ENCODE data around the gene TBX20. TPM values are rescaled to one million over a fixed set of nuclear protein-coding genes. Genes with fewer than 3 reads are reported as not detected.
A peak's percentile ranks its signal among the peaks of the same experiment; 100 is the strongest.
"Not testable (repeated sequence)": the region's sequence is repeated elsewhere in the genome, so short reads cannot be mapped to it uniquely, and the experiment has no call there.

Gene TBX20
- polyA plus RNA-seq, 1 donor, result not detected

GRCh38 chr7:35220176-35220575, 33.7 kb downstream of the TBX20 start:
- not testable (repeated sequence) for DNase-seq

- not testable (repeated sequence) for DNase-seq
These were observed 37.9 kb downstream of the TBX20 start for GRCh38 chr7:35216033-35216432.

GRCh38 chr7:35215063-35215462, 38.8 kb downstream of the TBX20 start:
- not testable (repeated sequence) for DNase-seq

GRCh38 chr7:35206924-35207323, 47.0 kb downstream of the TBX20 start:
- DNase-seq, result not testable (repeated sequence)

GRCh38 chr7:35204850-35205249, 49.0 kb downstream of the TBX20 start:
- DNase-seq, result not testable (repeated sequence)

GRCh38 chr7:35204031-35204430, 49.9 kb downstream of the TBX20 start:
- DNase-seq, result not testable (repeated sequence)

GRCh38 chr7:35202353-35202752, 51.5 kb downstream of the TBX20 start:
- not testable (repeated sequence) for DNase-seq

- not testable (repeated sequence) for DNase-seq
These were observed 53.7 kb downstream of the TBX20 start for GRCh38 chr7:35200170-35200569.

GRCh38 chr7:35198370-35199140, 55.3 kb downstream of the TBX20 start:
- not testable (repeated sequence) for DNase-seq

GRCh38 chr7:35191571-35191970, 62.3 kb downstream of the TBX20 start:
- DNase-seq, result not testable (repeated sequence)

- DNase-seq, result not testable (repeated sequence)
These were observed 63.6 kb downstream of the TBX20 start for GRCh38 chr7:35190146-35190773.

- peak; percentile 3 for DNase-seq
These were observed 67.1 kb downstream of the TBX20 start for GRCh38 chr7:35186751-35187150.

- peak; percentile 41 for DNase-seq
These were observed 67.8 kb downstream of the TBX20 start for GRCh38 chr7:35185908-35186731.

GRCh38 chr7:35185578-35185907, 68.4 kb downstream of the TBX20 start:
- not testable (repeated sequence) for DNase-seq

- not testable (repeated sequence) for DNase-seq
These were observed 68.9 kb downstream of the TBX20 start for GRCh38 chr7:35184961-35185360.

GRCh38 chr7:35183873-35184503, 69.9 kb downstream of the TBX20 start:
- DNase-seq, result not testable (repeated sequence)

- DNase-seq, result not testable (repeated sequence)
These were observed 73.2 kb downstream of the TBX20 start for GRCh38 chr7:35180665-35181064.

GRCh38 chr7:35173176-35173575, 80.7 kb downstream of the TBX20 start:
- DNase-seq, result not testable (repeated sequence)

GRCh38 chr7:35172131-35172530, 81.8 kb downstream of the TBX20 start:
- DNase-seq, result not testable (repeated sequence)

GRCh38 chr7:35167658-35168057, 86.2 kb downstream of the TBX20 start:
- not testable (repeated sequence) for DNase-seq

- not testable (repeated sequence) for DNase-seq
These were observed 86.7 kb downstream of the TBX20 start for GRCh38 chr7:35167158-35167557.

Data from left kidney (tissue), 2 donors.